ENCODE measurements around the gene ADAM8. TPM values are rescaled to one million over a fixed set of nuclear protein-coding genes. Genes with fewer than 3 reads are reported as not detected.

ADAM8 gene
- total RNA-seq, 4 donors from 2014 or later, result 2.3 to 21.3 (median 13.7) TPM

- no peak for DNase-seq
- 97% methylated on average over 10 of the region's 10 CpGs; no CpG with 5 or more reads in 1 of the 2 donors for WGBS, 2 donors (ENCODE audit: low coverage in 1 of 2)
Measured at GRCh38 chr10:133293810-133294119, 17.1 kb upstream of the ADAM8 start.

GRCh38 chr10:133292919-133293809, 16.5 kb upstream of the ADAM8 start:
- Histone ChIP-seq H3K4me1 (no peaks in the 10 kb centered on the region), H3K9me3 (no peaks in the 10 kb centered on the region), H3K27ac (no peak overlapping the region), H3K36me3 (peaks cover 0 to 78% (median 35%) of the 10 kb centered on the region in 4 donors), H3K4me3 (no peak overlapping the region), H3K27me3 (no peaks in the 10 kb centered on the region)
- TF ChIP-seq POLR2A (IDR thresholded peaks at IDR 0.05) (no peak), EP300 (IDR thresholded peaks at IDR 0.05; ENCODE audit: low read depth) (no peak), POLR2AphosphoS5 (IDR thresholded peaks at IDR 0.05) (no peak), CTCF (IDR thresholded peaks at IDR 0.05) (no peak)
- 92 to 93% methylated on average over 5 to 37 of the region's 38 CpGs for WGBS, 2 donors (ENCODE audit: low coverage in 1 of 2)
- intact Hi-C loops (cut with DNase I; ENCODE audit: low total_unique reads) (no loop called here), in situ Hi-C loops (cut with MboI; ENCODE audit: low pct_ligation_motif_present in 1 of 4, low pct_unique_long_range_greater_than_20kb in 1 of 4, low sequenced_read_pairs in 3 of 4) (no loop called here)
- DNase-seq, result no peak

More at GRCh38 chr10:133293810-133294119, 17.1 kb upstream of the ADAM8 start:
- Histone ChIP-seq H3K27me3 (no peaks in the 10 kb centered on the region), H3K27ac (no peak overlapping the region), H3K4me1 (no peaks in the 10 kb centered on the region), H3K4me3 (no peak overlapping the region), H3K9me3 (no peaks in the 10 kb centered on the region), H3K36me3 (peaks cover 0 to 78% (median 35%) of the 10 kb centered on the region in 4 donors)
- no peak for TF ChIP-seq POLR2A (IDR thresholded peaks at IDR 0.05)
- no peak for TF ChIP-seq EP300 (IDR thresholded peaks at IDR 0.05; ENCODE audit: low read depth)
- TF ChIP-seq CTCF (IDR thresholded peaks at IDR 0.05), result no peak
- TF ChIP-seq POLR2AphosphoS5 (IDR thresholded peaks at IDR 0.05), result no peak
- in situ Hi-C loops (cut with MboI; ENCODE audit: low pct_ligation_motif_present in 1 of 4, low pct_unique_long_range_greater_than_20kb in 1 of 4, low sequenced_read_pairs in 3 of 4) (no loop called here), intact Hi-C loops (cut with DNase I; ENCODE audit: low total_unique reads) (no loop called here)

GRCh38 chr10:133289761-133290160, 13.1 kb upstream of the ADAM8 start:
- Histone ChIP-seq H3K36me3 (peaks cover 0 to 82% (median 32%) of the 10 kb centered on the region in 4 donors), H3K4me1 (no peaks in the 10 kb centered on the region), H3K27me3 (no peaks in the 10 kb centered on the region), H3K9me3 (no peaks in the 10 kb centered on the region), H3K27ac (no peak overlapping the region), H3K4me3 (no peak overlapping the region)
- in situ Hi-C loops (cut with MboI; ENCODE audit: low pct_ligation_motif_present in 1 of 4, low pct_unique_long_range_greater_than_20kb in 1 of 4, low sequenced_read_pairs in 3 of 4), result no loop called here
- intact Hi-C loops (cut with DNase I; ENCODE audit: low total_unique reads), result no loop called here
- TF ChIP-seq EP300 (IDR thresholded peaks at IDR 0.05; ENCODE audit: low read depth), result no peak
- TF ChIP-seq POLR2A (IDR thresholded peaks at IDR 0.05), result no peak
- TF ChIP-seq POLR2AphosphoS5 (IDR thresholded peaks at IDR 0.05), result no peak
- no peak for TF ChIP-seq CTCF (IDR thresholded peaks at IDR 0.05)
- DNase-seq, result no peak
- WGBS, 2 donors (ENCODE audit: low coverage in 1 of 2), result 93 to 100% methylated on average over 4 to 24 of the region's 24 CpGs

- no peak overlapping the region for H3K4me3 ChIP-seq
- in situ Hi-C loops (cut with MboI; ENCODE audit: low pct_ligation_motif_present in 1 of 4, low pct_unique_long_range_greater_than_20kb in 1 of 4, low sequenced_read_pairs in 3 of 4), result no loop called here
- no peaks in the 10 kb centered on the region for H3K27me3 ChIP-seq
- intact Hi-C loops (cut with DNase I; ENCODE audit: low total_unique reads), result no loop called here
- TF ChIP-seq POLR2A (IDR thresholded peaks at IDR 0.05) (no peak), EP300 (IDR thresholded peaks at IDR 0.05; ENCODE audit: low read depth) (no peak), POLR2AphosphoS5 (IDR thresholded peaks at IDR 0.05) (no peak), CTCF (IDR thresholded peaks at IDR 0.05) (no peak)
- peaks cover 0 to 82% (median 35%) of the 10 kb centered on the region in 4 donors for H3K36me3 ChIP-seq
- no peak for DNase-seq
- no peak overlapping the region for H3K27ac ChIP-seq
- H3K4me1 ChIP-seq, result no peaks in the 10 kb centered on the region
- no peaks in the 10 kb centered on the region for H3K9me3 ChIP-seq
- 84 to 97% methylated on average over 6 to 31 of the region's 46 CpGs for WGBS, 2 donors (ENCODE audit: low coverage in 1 of 2)
Measured at GRCh38 chr10:133287832-133288500, 11.3 kb upstream of the ADAM8 start.
